ENCODE measurements around the gene HMSD. TPM values are rescaled to one million over a fixed set of nuclear protein-coding genes. Genes with fewer than 3 reads are reported as not detected.

HMSD gene
- 1 to 10 TPM in 1 of 2 donors, under 1 TPM in 1; 0.70 to 5.5 TPM for total RNA-seq
- 4.9 TPM for polyA plus RNA-seq (2013, experiment 1 of 2)
- 0.83 TPM for polyA plus RNA-seq (2013, experiment 2 of 2)
- long read RNA-seq, experiment 1, partial matches to known transcripts: 2 of 2 reads
- long read RNA-seq, experiment 1, other reads (novel, unspliced or antisense): 0 of 2 reads
- long read RNA-seq, experiment 2: 0 reads
- long read RNA-seq, experiment 3, partial matches to known transcripts: 0 of 2 reads
- long read RNA-seq, experiment 3, other reads (novel, unspliced or antisense): 0 of 2 reads
- long read RNA-seq, experiment 4, partial matches to known transcripts: 0 of 2 reads
- long read RNA-seq, experiment 4, other reads (novel, unspliced or antisense): 2 of 2 reads

DNA sequence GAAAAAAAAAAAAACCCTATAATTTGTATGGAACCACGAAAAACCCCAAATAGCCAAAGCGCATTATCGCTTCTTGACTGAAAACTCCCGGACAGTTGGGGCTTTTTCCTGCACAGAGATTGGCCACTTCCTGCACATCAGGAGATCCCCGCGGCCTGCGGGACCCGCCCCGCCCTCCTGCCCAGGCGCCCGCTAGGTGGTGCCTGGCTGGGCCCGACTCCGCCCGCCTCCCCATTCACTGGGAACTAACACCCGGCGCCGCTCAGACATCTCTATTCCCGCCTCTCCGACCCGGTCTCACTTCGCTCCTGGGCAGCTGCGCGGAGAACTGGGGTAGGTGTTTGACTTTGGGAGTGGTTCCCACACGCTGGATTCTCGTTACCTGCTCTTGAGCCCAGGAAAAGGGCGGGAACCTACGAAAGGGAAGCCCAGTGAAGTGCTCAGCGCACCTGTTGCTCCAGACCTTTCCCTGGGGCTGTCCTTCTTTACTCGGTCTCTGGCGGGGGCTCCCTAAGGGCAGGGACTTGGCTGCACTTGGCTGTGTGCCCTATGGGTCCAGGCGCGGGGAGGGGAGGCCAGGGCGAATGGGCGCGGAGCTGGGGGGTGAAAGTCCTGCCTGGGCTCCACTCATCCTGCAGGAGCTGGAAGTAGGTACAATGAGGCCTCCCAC is at the start of gene HMSD:
HMSD (plus strand) TSS at position 234 of the 670 bp plus-strand sequence. CDS start 4,155 bp downstream, outside the sequence.
- Mint-ChIP-seq H3K4me1 (peaks cover 4% of the 10 kb centered on the region), H3K27me3 (ENCODE audit: insufficient read depth) (peaks cover 63% of the 10 kb centered on the region), H3K27ac (no peak within 1 kb of the TSS), H3K36me3 (ENCODE audit: low read depth) (no peaks in the 10 kb centered on the region), H3K9me3 (peaks cover 3% of the 10 kb centered on the region), H3K4me3 (peak within 1 kb of the TSS; percentile 61)
- Histone ChIP-seq H3K9ac (ENCODE audit: extremely low read depth, low read length, poor library complexity, severe bottlenecking) (no peak within 1 kb of the TSS), H3K4me1 (ENCODE audit: control insufficient read depth, insufficient read depth, low read length) (no peaks in the 10 kb centered on the region), H3K27ac (ENCODE audit: low read depth, low read length) (no peak within 1 kb of the TSS), H3K4me3 (ENCODE audit: low read length) (peak within 1 kb of the TSS; percentile 56), H3K27me3 (ENCODE audit: control insufficient read depth, insufficient read depth, low read length, poor library complexity, severe bottlenecking) (peaks cover 16% of the 10 kb centered on the region), H3K36me3 (ENCODE audit: control insufficient read depth, insufficient read depth, low read length) (no peaks in the 10 kb centered on the region), H3K9me3 (ENCODE audit: control insufficient read depth, low read length) (no peaks in the 10 kb centered on the region)
- 15 to 16% methylated on average over 15 to 35 of the region's 35 CpGs for WGBS, 2 experiments (ENCODE audit: insufficient coverage in 1 of 2, insufficient read length in 1 of 2)
- peak; percentile 93 for DNase-seq
- TF ChIP-seq, protein P1, sequence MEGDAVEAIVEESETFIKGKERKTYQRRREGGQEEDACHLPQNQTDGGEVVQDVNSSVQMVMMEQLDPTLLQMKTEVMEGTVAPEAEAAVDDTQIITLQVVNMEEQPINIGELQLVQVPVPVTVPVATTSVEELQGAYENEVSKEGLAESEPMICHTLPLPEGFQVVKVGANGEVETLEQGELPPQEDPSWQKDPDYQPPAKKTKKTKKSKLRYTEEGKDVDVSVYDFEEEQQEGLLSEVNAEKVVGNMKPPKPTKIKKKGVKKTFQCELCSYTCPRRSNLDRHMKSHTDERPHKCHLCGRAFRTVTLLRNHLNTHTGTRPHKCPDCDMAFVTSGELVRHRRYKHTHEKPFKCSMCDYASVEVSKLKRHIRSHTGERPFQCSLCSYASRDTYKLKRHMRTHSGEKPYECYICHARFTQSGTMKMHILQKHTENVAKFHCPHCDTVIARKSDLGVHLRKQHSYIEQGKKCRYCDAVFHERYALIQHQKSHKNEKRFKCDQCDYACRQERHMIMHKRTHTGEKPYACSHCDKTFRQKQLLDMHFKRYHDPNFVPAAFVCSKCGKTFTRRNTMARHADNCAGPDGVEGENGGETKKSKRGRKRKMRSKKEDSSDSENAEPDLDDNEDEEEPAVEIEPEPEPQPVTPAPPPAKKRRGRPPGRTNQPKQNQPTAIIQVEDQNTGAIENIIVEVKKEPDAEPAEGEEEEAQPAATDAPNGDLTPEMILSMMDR (conservative IDR thresholded peaks at IDR 0.05): peak; percentile 74

GRCh38 chr18:63903851-63904570 is 45.1 kb upstream of the HMSD start:
- no peaks in the 10 kb centered on the region for H3K36me3 Mint-ChIP-seq (ENCODE audit: low read depth)
- no peak overlapping the region for H3K4me3 ChIP-seq (ENCODE audit: low read length)
- H3K27me3 Mint-ChIP-seq (ENCODE audit: insufficient read depth): no peaks in the 10 kb centered on the region
- H3K4me1 Mint-ChIP-seq: no peaks in the 10 kb centered on the region
- no peak overlapping the region for H3K9ac ChIP-seq (ENCODE audit: extremely low read depth, low read length, poor library complexity, severe bottlenecking)
- H3K27ac ChIP-seq (ENCODE audit: low read depth, low read length): no peak overlapping the region
- TF ChIP-seq, protein P1 (conservative IDR thresholded peaks at IDR 0.05): no peak
- H3K4me3 Mint-ChIP-seq: no peak overlapping the region
- no peaks in the 10 kb centered on the region for H3K9me3 Mint-ChIP-seq
- no peaks in the 10 kb centered on the region for H3K4me1 ChIP-seq (ENCODE audit: control insufficient read depth, insufficient read depth, low read length)
- no peaks in the 10 kb centered on the region for H3K36me3 ChIP-seq (ENCODE audit: control insufficient read depth, insufficient read depth, low read length)
- DNase-seq: no peak
- 90 to 91% methylated on average over 1 of the region's 1 CpG for WGBS, 2 experiments (ENCODE audit: insufficient coverage in 1 of 2, insufficient read length in 1 of 2)
- H3K9me3 ChIP-seq (ENCODE audit: control insufficient read depth, low read length): no peaks in the 10 kb centered on the region
- no peaks in the 10 kb centered on the region for H3K27me3 ChIP-seq (ENCODE audit: control insufficient read depth, insufficient read depth, low read length, poor library complexity, severe bottlenecking)
- H3K27ac Mint-ChIP-seq: no peak overlapping the region

DNA sequence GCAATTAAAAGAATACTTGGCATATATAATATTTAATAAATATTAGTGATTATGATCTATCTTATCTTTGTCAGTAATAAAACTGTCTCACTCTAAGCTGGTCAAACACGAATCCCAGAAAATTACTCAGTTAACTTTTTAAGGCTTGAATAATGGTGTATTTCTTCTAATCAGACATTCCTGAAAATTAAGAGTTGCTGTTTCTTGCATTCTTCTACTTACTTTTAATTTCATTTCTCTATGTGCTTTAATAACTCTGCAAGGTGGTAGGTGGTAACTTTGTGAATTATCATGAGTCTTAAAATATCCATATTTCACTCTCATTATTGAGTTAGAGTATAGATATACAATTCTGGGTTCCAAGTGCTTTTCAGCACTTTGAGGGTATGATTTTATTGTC is 44.4 kb upstream of the HMSD start:
- 100% methylated on average over 1 of the region's 1 CpG; no CpG with 5 or more reads in 1 of the 2 experiments for whole genome bisulfite sequencing, 2 experiments (ENCODE audit: insufficient coverage in 1 of 2, insufficient read length in 1 of 2)
- no peaks in the 10 kb centered on the region for H3K9me3 ChIP-seq (ENCODE audit: control insufficient read depth, low read length)
- H3K9ac ChIP-seq (ENCODE audit: extremely low read depth, low read length, poor library complexity, severe bottlenecking): no peak overlapping the region
- Mint-ChIP-seq H3K4me1 (no peaks in the 10 kb centered on the region), H3K4me3 (no peak overlapping the region), H3K27me3 (ENCODE audit: insufficient read depth) (no peaks in the 10 kb centered on the region), H3K9me3 (no peaks in the 10 kb centered on the region), H3K27ac (no peak overlapping the region), H3K36me3 (ENCODE audit: low read depth) (no peaks in the 10 kb centered on the region)
- DNase-seq: no peak
- no peaks in the 10 kb centered on the region for H3K36me3 ChIP-seq (ENCODE audit: control insufficient read depth, insufficient read depth, low read length)
- TF ChIP-seq, protein P1 (conservative IDR thresholded peaks at IDR 0.05): no peak
- H3K4me1 ChIP-seq (ENCODE audit: control insufficient read depth, insufficient read depth, low read length): no peaks in the 10 kb centered on the region
- H3K4me3 ChIP-seq (ENCODE audit: low read length): no peak overlapping the region
- H3K27me3 ChIP-seq (ENCODE audit: control insufficient read depth, insufficient read depth, low read length, poor library complexity, severe bottlenecking): no peaks in the 10 kb centered on the region
- H3K27ac ChIP-seq (ENCODE audit: low read depth, low read length): no peak overlapping the region

Data from endodermal cell (in vitro differentiated cells).